ENCODE measurements around the gene PLA2G2F.

Gene PLA2G2F

GRCh38 chr1:20112279-20113000 is 26.7 kb upstream of the PLA2G2F start:
- DNase-seq (ENCODE audit: low read depth), result peak; percentile 15
- TF ChIP-seq CTCF (IDR thresholded peaks at IDR 0.05; ENCODE audit: insufficient read depth, low read depth, low read length, missing control alignments), result no peak
- H3K4me3 ChIP-seq (ENCODE audit: low read length), result no peak overlapping the region

- TF ChIP-seq CTCF (IDR thresholded peaks at IDR 0.05; ENCODE audit: insufficient read depth, low read depth, low read length, missing control alignments), result no peak
- no peak for DNase-seq (ENCODE audit: low read depth)
These were observed 25.0 kb upstream of the PLA2G2F start for GRCh38 chr1:20114021-20114648.

GRCh38 chr1:20115479-20115878 is 23.6 kb upstream of the PLA2G2F start:
- no peak for TF ChIP-seq CTCF (IDR thresholded peaks at IDR 0.05; ENCODE audit: insufficient read depth, low read depth, low read length, missing control alignments)
- no peak for DNase-seq (ENCODE audit: low read depth)
- H3K4me3 ChIP-seq (ENCODE audit: low read length), result no peak overlapping the region

More at GRCh38 chr1:20114021-20114648, 25.0 kb upstream of the PLA2G2F start:
- no peak overlapping the region for H3K4me3 ChIP-seq (ENCODE audit: low read length)

GRCh38 chr1:20115916-20116315 is 23.2 kb upstream of the PLA2G2F start:
- DNase-seq (ENCODE audit: low read depth), result no peak
- no peak overlapping the region for H3K4me3 ChIP-seq (ENCODE audit: low read length)
- TF ChIP-seq CTCF (IDR thresholded peaks at IDR 0.05; ENCODE audit: insufficient read depth, low read depth, low read length, missing control alignments), result no peak

- TF ChIP-seq CTCF (IDR thresholded peaks at IDR 0.05; ENCODE audit: insufficient read depth, low read depth, low read length, missing control alignments), result no peak
- DNase-seq (ENCODE audit: low read depth), result no peak
- no peak overlapping the region for H3K4me3 ChIP-seq (ENCODE audit: low read length)
These were observed 21.9 kb upstream of the PLA2G2F start for GRCh38 chr1:20117236-20117635.

GRCh38 chr1:20119347-20119746 is 19.8 kb upstream of the PLA2G2F start, which contains the start of gene PLA2G2D:
TSS of gene PLA2G2D (minus strand) at chr1:20119536. CDS start at chr1:20119498, 38 bp downstream.
- no peak for TF ChIP-seq CTCF (IDR thresholded peaks at IDR 0.05; ENCODE audit: insufficient read depth, low read depth, low read length, missing control alignments)
- DNase-seq (ENCODE audit: low read depth), result no peak
- no peak within 1 kb of the TSS for H3K4me3 ChIP-seq (ENCODE audit: low read length)

Data from epithelial cell of esophagus (primary cell).